ENCODE measurements around the gene ZNF771. TPM values are rescaled to one million over a fixed set of nuclear protein-coding genes. Genes with fewer than 3 reads are reported as not detected.

ZNF771 gene
- total RNA-seq, 2 donors from 2014 or later, result 32.3 to 36.3 TPM

- intact Hi-C loops (cut with DNase I), result no loop called here
- TF ChIP-seq POLR2A (IDR thresholded peaks at IDR 0.05) (no peak), POLR2AphosphoS5 (IDR thresholded peaks at IDR 0.05) (no peak)
- TF ChIP-seq, protein P1, sequence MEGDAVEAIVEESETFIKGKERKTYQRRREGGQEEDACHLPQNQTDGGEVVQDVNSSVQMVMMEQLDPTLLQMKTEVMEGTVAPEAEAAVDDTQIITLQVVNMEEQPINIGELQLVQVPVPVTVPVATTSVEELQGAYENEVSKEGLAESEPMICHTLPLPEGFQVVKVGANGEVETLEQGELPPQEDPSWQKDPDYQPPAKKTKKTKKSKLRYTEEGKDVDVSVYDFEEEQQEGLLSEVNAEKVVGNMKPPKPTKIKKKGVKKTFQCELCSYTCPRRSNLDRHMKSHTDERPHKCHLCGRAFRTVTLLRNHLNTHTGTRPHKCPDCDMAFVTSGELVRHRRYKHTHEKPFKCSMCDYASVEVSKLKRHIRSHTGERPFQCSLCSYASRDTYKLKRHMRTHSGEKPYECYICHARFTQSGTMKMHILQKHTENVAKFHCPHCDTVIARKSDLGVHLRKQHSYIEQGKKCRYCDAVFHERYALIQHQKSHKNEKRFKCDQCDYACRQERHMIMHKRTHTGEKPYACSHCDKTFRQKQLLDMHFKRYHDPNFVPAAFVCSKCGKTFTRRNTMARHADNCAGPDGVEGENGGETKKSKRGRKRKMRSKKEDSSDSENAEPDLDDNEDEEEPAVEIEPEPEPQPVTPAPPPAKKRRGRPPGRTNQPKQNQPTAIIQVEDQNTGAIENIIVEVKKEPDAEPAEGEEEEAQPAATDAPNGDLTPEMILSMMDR (IDR thresholded peaks at IDR 0.05), result no peak
- 85% methylated on average over 6 of the region's 6 CpGs for WGBS
Observed at GRCh38 chr16:30439720-30440348, 32.4 kb downstream of the ZNF771 start.

DNA sequence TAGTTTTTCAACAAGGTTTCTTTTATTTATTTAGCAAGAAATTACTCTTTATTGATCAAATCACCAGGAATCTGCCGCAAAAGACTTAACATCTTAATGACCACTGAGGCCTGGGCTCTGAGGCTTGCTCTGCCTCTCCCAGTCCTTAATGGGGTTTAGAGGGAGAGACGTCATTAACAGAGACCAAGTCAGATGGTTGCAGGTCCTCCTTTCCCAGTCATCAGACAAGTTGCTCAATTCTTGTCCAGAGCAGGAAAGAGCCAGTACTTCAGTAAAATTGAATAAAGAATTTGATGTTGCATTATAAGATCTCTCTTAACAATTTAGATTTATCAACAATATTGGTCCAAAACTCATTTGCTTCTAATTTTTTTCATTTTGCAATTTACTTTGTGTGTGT lies 36.2 kb downstream of the ZNF771 start:
- no peak overlapping the region for H3K4me3 ChIP-seq
- no peak overlapping the region for H3K27ac ChIP-seq
- no peaks in the 10 kb centered on the region for H3K4me1 ChIP-seq (replicated peaks)

More at GRCh38 chr16:30439720-30440348, 32.4 kb downstream of the ZNF771 start:
- H3K4me3 ChIP-seq, result no peak overlapping the region
- H3K27ac ChIP-seq, result no peak overlapping the region
- no peak for DNase-seq (ENCODE audit: low spot score)
- no peaks in the 10 kb centered on the region for H3K4me1 ChIP-seq (replicated peaks)
- H3K36me3 ChIP-seq, result no peaks in the 10 kb centered on the region
- H3K9me3 ChIP-seq, result no peaks in the 10 kb centered on the region
- no peaks in the 10 kb centered on the region for H3K27me3 ChIP-seq (replicated peaks; ENCODE audit: insufficient read depth)

GRCh38 chr16:30444231-30445148 lies 37.1 kb downstream of the ZNF771 start:
- Histone ChIP-seq H3K36me3 (no peaks in the 10 kb centered on the region), H3K4me3 (peak overlapping the region; percentile 83 to 99), H3K4me1 (replicated peaks) (no peaks in the 10 kb centered on the region), H3K27ac (no peak overlapping the region), H3K27me3 (replicated peaks; ENCODE audit: insufficient read depth) (no peaks in the 10 kb centered on the region), H3K9me3 (no peaks in the 10 kb centered on the region)
- WGBS, result 92% methylated on average over 29 of the region's 29 CpGs
- TF ChIP-seq, protein P1 (IDR thresholded peaks at IDR 0.05), result no peak
- TF ChIP-seq POLR2A (IDR thresholded peaks at IDR 0.05), result no peak
- TF ChIP-seq POLR2AphosphoS5 (IDR thresholded peaks at IDR 0.05), result no peak
- DNase-seq (ENCODE audit: low spot score), result no peak
- intact Hi-C loops (cut with DNase I), result no loop called here

More for the DNA sequence above, 36.2 kb downstream of the ZNF771 start:
- 80% methylated on average over 2 of the region's 2 CpGs for WGBS
- H3K9me3 ChIP-seq, result no peaks in the 10 kb centered on the region
- no peak for DNase-seq (ENCODE audit: low spot score)
- H3K36me3 ChIP-seq, result no peaks in the 10 kb centered on the region
- intact Hi-C loops (cut with DNase I), result no loop called here
- TF ChIP-seq POLR2AphosphoS5 (IDR thresholded peaks at IDR 0.05) (no peak), POLR2A (IDR thresholded peaks at IDR 0.05) (no peak)
- TF ChIP-seq, protein P1 (IDR thresholded peaks at IDR 0.05), result no peak
- no peaks in the 10 kb centered on the region for H3K27me3 ChIP-seq (replicated peaks; ENCODE audit: insufficient read depth)

GRCh38 chr16:30445149-30445407 lies 37.7 kb downstream of the ZNF771 start:
- TF ChIP-seq POLR2AphosphoS5 (IDR thresholded peaks at IDR 0.05) (no peak), POLR2A (IDR thresholded peaks at IDR 0.05) (no peak)
- TF ChIP-seq, protein P1 (IDR thresholded peaks at IDR 0.05), result no peak
- Histone ChIP-seq H3K27ac (peak overlapping the region; percentile 90 to 95), H3K9me3 (no peaks in the 10 kb centered on the region), H3K4me1 (replicated peaks) (no peaks in the 10 kb centered on the region), H3K36me3 (no peaks in the 10 kb centered on the region), H3K27me3 (replicated peaks; ENCODE audit: insufficient read depth) (no peaks in the 10 kb centered on the region), H3K4me3 (peak overlapping the region; percentile 83 to 99)
- intact Hi-C loops (cut with DNase I), result no loop called here
- 30% methylated on average over 11 of the region's 11 CpGs for WGBS
- no peak for DNase-seq (ENCODE audit: low spot score)

Measured in prostate gland (tissue), 2 donors.